Inflammatory macrophage treated with lipopolysaccharide for 1 hour (primary cell): ENCODE results near the gene TRMT1L.

Source experiments
- DNase-seq, 2 donors: peaks; one replicate each; pipeline ENCODE4 v3.0.0-alpha.2; 2020 to 2022

TRMT1L gene

GRCh38 chr1:185112356-185112755 is 44.4 kb downstream of the TRMT1L start:
- no peak for DNase-seq

- no peak for DNase-seq
These were observed 44.9 kb downstream of the TRMT1L start for GRCh38 chr1:185111873-185112272.

- no peak for DNase-seq
These were observed 46.6 kb downstream of the TRMT1L start for GRCh38 chr1:185110145-185110544.

GRCh38 chr1:185108321-185108720 is 48.4 kb downstream of the TRMT1L start:
- no peak for DNase-seq

- DNase-seq = no peak
These were observed 51.6 kb downstream of the TRMT1L start for GRCh38 chr1:185105121-185105520.

GRCh38 chr1:185104083-185104482 is 52.7 kb downstream of the TRMT1L start:
- no peak for DNase-seq

- DNase-seq = no peak
These were observed 60.2 kb downstream of the TRMT1L start for GRCh38 chr1:185096531-185096930.

GRCh38 chr1:185094761-185095160 is 62.0 kb downstream of the TRMT1L start:
- no peak for DNase-seq

- DNase-seq = no peak
These were observed 65.3 kb downstream of the TRMT1L start for GRCh38 chr1:185091480-185091879.

- DNase-seq = no peak
These were observed 69.0 kb downstream of the TRMT1L start for GRCh38 chr1:185087746-185088145.

- no peak for DNase-seq
These were observed 69.7 kb downstream of the TRMT1L start for GRCh38 chr1:185087101-185087500.

GRCh38 chr1:185083818-185084217 is 72.9 kb downstream of the TRMT1L start:
- DNase-seq = no peak

- DNase-seq = no peak
These were observed 76.3 kb downstream of the TRMT1L start for GRCh38 chr1:185080422-185080821.

GRCh38 chr1:185077374-185077773 is 79.4 kb downstream of the TRMT1L start:
- no peak for DNase-seq

GRCh38 chr1:185075476-185075875 is 81.3 kb downstream of the TRMT1L start:
- no peak for DNase-seq

GRCh38 chr1:185074307-185074706 is 82.4 kb downstream of the TRMT1L start:
- no peak for DNase-seq

- DNase-seq = no peak
These were observed 83.0 kb downstream of the TRMT1L start for GRCh38 chr1:185073725-185074124.

- no peak for DNase-seq
These were observed 86.7 kb downstream of the TRMT1L start for GRCh38 chr1:185070051-185070450.

GRCh38 chr1:185069202-185069772 is 87.5 kb downstream of the TRMT1L start:
- no peak for DNase-seq

- no peak for DNase-seq
These were observed 88.4 kb downstream of the TRMT1L start for GRCh38 chr1:185068341-185068740.
